Neural cell (in vitro differentiated cells): ENCODE measurements around the gene ZNF524. TPM values are rescaled to one million over a fixed set of nuclear protein-coding genes. Genes with fewer than 3 reads are reported as not detected.

Experiments
- H2AFZ ChIP-seq: fragments of 200-600, 300-800 bp; sonication (generic), shearing (Covaris generic); 2 replicates; pipeline ENCODE4 v1.6.0; 2014; ENCODE audit warnings: low read depth, mild to moderate bottlenecking, antibody characterized with exemption, low read length, moderate library complexity
- H3F3A ChIP-seq: fragments of 200-600 bp; shearing (Covaris generic); 2 replicates; pipeline ENCODE4 v1.6.1; 2016; ENCODE audit warnings: mild to moderate bottlenecking, moderate library complexity, mixed read lengths, antibody characterized with exemption, low read length; ENCODE audit not compliant: insufficient read depth, poor library complexity, severe bottlenecking
- H3K27ac ChIP-seq: fragments of 200-600, 300-800 bp; sonication (generic), shearing (Covaris generic); 2 replicates; pipeline ENCODE4 v1.5.1; 2014; ENCODE audit warnings: mild to moderate bottlenecking, low read length, moderate library complexity
- H3K27me3 ChIP-seq: fragments of 300-800, 200-600 bp; sonication (generic), shearing (Covaris generic); 2 replicates; pipeline ENCODE4 v1.6.0; 2014; ENCODE audit warnings: mild to moderate bottlenecking, low read depth, low read length, moderate library complexity; ENCODE audit not compliant: insufficient read depth
- H3K36me3 ChIP-seq: fragments of 300-800, 200-600 bp; sonication (generic), shearing (Covaris generic); 2 replicates; pipeline ENCODE4 v1.5.1; 2014; ENCODE audit warnings: mild to moderate bottlenecking, antibody characterized with exemption, low read length, moderate library complexity; ENCODE audit not compliant: insufficient read depth
- H3K4me2 ChIP-seq: fragments of 300-800, 200-600 bp; sonication (generic), shearing (Covaris generic); 2 replicates; pipeline ENCODE4 v1.6.0; 2014; ENCODE audit warnings: mild to moderate bottlenecking, low read length
- H3K4me3 ChIP-seq: fragments of 300-800, 200-600 bp; sonication (generic), shearing (Covaris generic); 2 replicates; pipeline ENCODE4 v1.5.1; 2014; ENCODE audit warnings: mild to moderate bottlenecking, low read length, moderate library complexity
- H3K79me2 ChIP-seq: fragments of 200-600 bp; shearing (Covaris generic); replicated peaks from 2 replicates; pipeline ENCODE4 v1.6.0; 2014; ENCODE audit warnings: mild to moderate bottlenecking, low read length, moderate library complexity; ENCODE audit not compliant: insufficient read depth
- H3K9ac ChIP-seq: fragments of 300-800, 200-600 bp; sonication (generic), shearing (Covaris generic); 2 replicates; pipeline ENCODE4 v1.6.1; 2016; ENCODE audit warnings: mild to moderate bottlenecking, low read length, mixed read lengths
- H3K9me2 ChIP-seq: fragments of 200-600 bp; shearing (Covaris generic); 2 replicates; pipeline ENCODE4 v1.6.1; 2016; ENCODE audit warnings: mild to moderate bottlenecking, low read length, mixed read lengths; ENCODE audit not compliant: insufficient read depth
- H3K9me3 ChIP-seq: fragments of 200-600, 300-800 bp; sonication (generic), shearing (Covaris generic); 2 replicates; pipeline ENCODE4 v1.6.1; 2016; ENCODE audit warnings: mild to moderate bottlenecking, mixed run types, low read length, moderate library complexity, mixed read lengths
- H4K20me1 ChIP-seq: fragments of 200-600 bp; shearing (Covaris generic); 2 replicates; pipeline ENCODE4 v1.6.1; 2016; ENCODE audit warnings: mild to moderate bottlenecking, mixed run types; ENCODE audit not compliant: insufficient read depth
- CTCF ChIP-seq: fragments of 450-650 bp; IDR thresholded peaks from 2 replicates; pipeline ENCODE4 v1.5.1; 2014; ENCODE audit warnings: antibody characterized with exemption, mild to moderate bottlenecking, moderate library complexity; ENCODE audit not compliant: poor library complexity, severe bottlenecking
- EP300 ChIP-seq: fragments of 450-650 bp; conservative IDR thresholded peaks from 2 replicates; pipeline ENCODE4 v1.6.1; 2014; ENCODE audit warnings: antibody characterized with exemption, mild to moderate bottlenecking, moderate library complexity; ENCODE audit not compliant: poor library complexity, severe bottlenecking
- EZH2 ChIP-seq: fragments of 200-600, 300-800 bp; shearing (Covaris generic), sonication (generic); IDR thresholded peaks from 2 replicates; pipeline ENCODE4 v1.6.1; 2014; ENCODE audit warnings: antibody characterized with exemption, low read length, borderline replicate concordance, mild to moderate bottlenecking; ENCODE audit not compliant: insufficient read depth, poor library complexity, severe bottlenecking
- MXI1 ChIP-seq: fragments of 450-650 bp; conservative IDR thresholded peaks from 2 replicates; pipeline ENCODE4 v1.6.1; 2014; ENCODE audit warnings: antibody characterized with exemption, mild to moderate bottlenecking; ENCODE audit not compliant: poor library complexity, severe bottlenecking
- POLR2AphosphoS5 ChIP-seq: IDR thresholded peaks from 2 replicates; pipeline ENCODE4 v1.6.1; 2012
- RAD21 ChIP-seq: fragments of 450-650 bp; conservative IDR thresholded peaks from 2 replicates; pipeline ENCODE4 v1.6.1; 2014; ENCODE audit warnings: antibody characterized with exemption, mild to moderate bottlenecking, moderate library complexity
- SMC3 ChIP-seq: fragments of 450-650 bp; conservative IDR thresholded peaks from 2 replicates; pipeline ENCODE4 v1.6.1; 2014; ENCODE audit warnings: antibody characterized with exemption, mild to moderate bottlenecking, moderate library complexity; ENCODE audit not compliant: poor library complexity
- TAF1 ChIP-seq: IDR thresholded peaks from 2 replicates; pipeline ENCODE4 v1.6.1; 2012; ENCODE audit warnings: low read depth
- polyA plus RNA-seq: library from polyadenylated mRNA; depleted of rRNA; stranded (reverse); fragments of >200 nt; gene quantifications from 2 replicates; pipeline ENCODE4 v1.2.3, GENCODE V29; 2014
- TF ChIP-seq, protein P1 (sequence below): IDR thresholded peaks from 2 replicates; pipeline ENCODE4 v1.6.1; 2012; ENCODE audit warnings: borderline replicate concordance

The ZNF524 gene
- polyA plus RNA-seq, 1 donor from 2014 or later, result 3.2 TPM

GRCh38 chr19:55621673-55622231 lies 21.7 kb downstream of the ZNF524 start:
- H3K79me2 ChIP-seq, result peaks cover 8% of the 10 kb centered on the region
- H4K20me1 ChIP-seq, result no peaks in the 10 kb centered on the region
- no peak for TF ChIP-seq CTCF
- TF ChIP-seq TAF1, result no peak
- TF ChIP-seq, protein P1, sequence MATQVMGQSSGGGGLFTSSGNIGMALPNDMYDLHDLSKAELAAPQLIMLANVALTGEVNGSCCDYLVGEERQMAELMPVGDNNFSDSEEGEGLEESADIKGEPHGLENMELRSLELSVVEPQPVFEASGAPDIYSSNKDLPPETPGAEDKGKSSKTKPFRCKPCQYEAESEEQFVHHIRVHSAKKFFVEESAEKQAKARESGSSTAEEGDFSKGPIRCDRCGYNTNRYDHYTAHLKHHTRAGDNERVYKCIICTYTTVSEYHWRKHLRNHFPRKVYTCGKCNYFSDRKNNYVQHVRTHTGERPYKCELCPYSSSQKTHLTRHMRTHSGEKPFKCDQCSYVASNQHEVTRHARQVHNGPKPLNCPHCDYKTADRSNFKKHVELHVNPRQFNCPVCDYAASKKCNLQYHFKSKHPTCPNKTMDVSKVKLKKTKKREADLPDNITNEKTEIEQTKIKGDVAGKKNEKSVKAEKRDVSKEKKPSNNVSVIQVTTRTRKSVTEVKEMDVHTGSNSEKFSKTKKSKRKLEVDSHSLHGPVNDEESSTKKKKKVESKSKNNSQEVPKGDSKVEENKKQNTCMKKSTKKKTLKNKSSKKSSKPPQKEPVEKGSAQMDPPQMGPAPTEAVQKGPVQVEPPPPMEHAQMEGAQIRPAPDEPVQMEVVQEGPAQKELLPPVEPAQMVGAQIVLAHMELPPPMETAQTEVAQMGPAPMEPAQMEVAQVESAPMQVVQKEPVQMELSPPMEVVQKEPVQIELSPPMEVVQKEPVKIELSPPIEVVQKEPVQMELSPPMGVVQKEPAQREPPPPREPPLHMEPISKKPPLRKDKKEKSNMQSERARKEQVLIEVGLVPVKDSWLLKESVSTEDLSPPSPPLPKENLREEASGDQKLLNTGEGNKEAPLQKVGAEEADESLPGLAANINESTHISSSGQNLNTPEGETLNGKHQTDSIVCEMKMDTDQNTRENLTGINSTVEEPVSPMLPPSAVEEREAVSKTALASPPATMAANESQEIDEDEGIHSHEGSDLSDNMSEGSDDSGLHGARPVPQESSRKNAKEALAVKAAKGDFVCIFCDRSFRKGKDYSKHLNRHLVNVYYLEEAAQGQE, result no peak
- TF ChIP-seq POLR2AphosphoS5, result no peak
- TF ChIP-seq EZH2, result no peak
- TF ChIP-seq RAD21, result no peak
- no peak for TF ChIP-seq MXI1
- TF ChIP-seq SMC3, result no peak
- TF ChIP-seq EP300, result no peak
- H3K4me2 ChIP-seq, result no peak overlapping the region
- no peaks in the 10 kb centered on the region for H3K9me3 ChIP-seq
- no peak overlapping the region for H2AFZ ChIP-seq
- H3K27ac ChIP-seq, result no peak overlapping the region
- H3K27me3 ChIP-seq, result no peaks in the 10 kb centered on the region
- H3K36me3 ChIP-seq, result no peaks in the 10 kb centered on the region
- no peak overlapping the region for H3K4me3 ChIP-seq
- H3F3A ChIP-seq, result no peaks in the 10 kb centered on the region
- H3K9ac ChIP-seq, result no peak overlapping the region
- H3K9me2 ChIP-seq, result no peaks in the 10 kb centered on the region

GRCh38 chr19:55622242-55622969 lies 22.3 kb downstream of the ZNF524 start:
- Histone ChIP-seq H3K79me2 (peaks cover 8% of the 10 kb centered on the region), H2AFZ (no peak overlapping the region), H3K36me3 (no peaks in the 10 kb centered on the region)

More at GRCh38 chr19:55622242-55622969, 22.3 kb downstream of the ZNF524 start:
- no peak for TF ChIP-seq MXI1
- TF ChIP-seq, protein P1, result no peak
- TF ChIP-seq POLR2AphosphoS5, result no peak
- no peak for TF ChIP-seq SMC3
- no peak for TF ChIP-seq RAD21
- no peak for TF ChIP-seq CTCF
- no peak for TF ChIP-seq EZH2
- TF ChIP-seq EP300, result no peak
- TF ChIP-seq TAF1, result no peak
- H3K9ac ChIP-seq, result no peak overlapping the region
- no peaks in the 10 kb centered on the region for H3F3A ChIP-seq
- H3K9me3 ChIP-seq, result no peaks in the 10 kb centered on the region
- no peaks in the 10 kb centered on the region for H4K20me1 ChIP-seq
- no peaks in the 10 kb centered on the region for H3K9me2 ChIP-seq
- H3K27me3 ChIP-seq, result no peaks in the 10 kb centered on the region
- no peak overlapping the region for H3K4me3 ChIP-seq
- no peak overlapping the region for H3K27ac ChIP-seq
- no peak overlapping the region for H3K4me2 ChIP-seq
